Endothelial cell of umbilical vein (primary cell): ENCODE measurements around the gene ZNRF3. TPM values are rescaled to one million over a fixed set of nuclear protein-coding genes. Genes with fewer than 3 reads are reported as not detected.

ENCODE experiments used
- BruUV-seq: library from RNA; stranded (reverse); fragments of 400-500 nt; replicated peaks from 2 replicates; lab custom pipeline; 2021; lab: Mats Ljungman, UMichigan
- CTCF ChIA-PET: fragments of 300-600, 350-600 bp; sonication (Branson Sonifier 250); formaldehyde crosslinking; loops from one replicate; lab custom pipeline; 2021; ENCODE audit warnings: antibody characterized with exemption, inconsistent platforms; lab: Charles Lee
- POLR2A ChIA-PET: fragments of 300-600, 350-600 bp; sonication (Branson Sonifier 250); formaldehyde crosslinking; loops from one replicate; lab custom pipeline; 2021; ENCODE audit warnings: antibody characterized with exemption, inconsistent platforms; lab: Charles Lee
- DNase-seq: peaks from one replicate; pipeline ENCODE4 v3.0.0-alpha.2; 2011; ENCODE audit warnings: low read depth, low spot score
- FAIRE-seq: peaks from 2 replicates; lab custom pipeline; 2011; peaks lifted over from hg19 to GRCh38; lab: Jason Lieb, UNC
- H2AFZ ChIP-seq: 2 replicates; pipeline ENCODE4 v1.6.0; 2012; ENCODE audit warnings: low read depth, low read length, control low read depth, inconsistent platforms
- H3K27ac ChIP-seq: 2 replicates; pipeline ENCODE4 v1.5.1; 2011; ENCODE audit warnings: low read depth, mild to moderate bottlenecking, control low read depth, low read length, moderate library complexity; ENCODE audit not compliant: insufficient read depth
- H3K27me3 ChIP-seq, 2 experiments: 2 replicates each; pipeline versions ENCODE4 v1.6.0 to v1.6.1; 2011; ENCODE audit warnings: low read length in 2 of 2, mixed read lengths in 1 of 2; ENCODE audit not compliant: control insufficient read depth in 2 of 2, insufficient read depth in 2 of 2
- H3K36me3 ChIP-seq, 2 experiments: 2 replicates in 1 of 2; 3 replicates in 1 of 2; pipeline ENCODE4 v1.5.1; 2011; ENCODE audit warnings: low read length in 2 of 2, mild to moderate bottlenecking in 1 of 2, moderate library complexity in 1 of 2; ENCODE audit not compliant: control insufficient read depth in 2 of 2, insufficient read depth in 2 of 2; ENCODE audit errors: extremely low read depth in 1 of 2
- H3K4me1 ChIP-seq: 3 replicates; pipeline ENCODE4 v1.5.1; 2011; ENCODE audit warnings: mild to moderate bottlenecking, low read length; ENCODE audit not compliant: control insufficient read depth, insufficient read depth; ENCODE audit errors: extremely low read depth
- H3K4me2 ChIP-seq: 2 replicates; pipeline ENCODE4 v1.6.1; 2011; ENCODE audit warnings: low read length, control low read depth, mixed read lengths; ENCODE audit not compliant: insufficient read depth
- H3K4me3 ChIP-seq, 3 experiments: fragments of 200-600 bp in 1 of 3; sonication (generic), shearing (Covaris generic) in 1 of 3; replicated peaks in 1 of 3; 2 replicates each; pipeline ENCODE4 v1.5.1; 2011 to 2016; ENCODE audit warnings: control low read depth in 3 of 3, low read length in 3 of 3, mild to moderate bottlenecking in 2 of 3, inconsistent platforms in 1 of 3, low read depth in 1 of 3, moderate library complexity in 1 of 3; ENCODE audit not compliant: insufficient read depth in 1 of 3
- H3K79me2 ChIP-seq: 2 replicates; pipeline ENCODE4 v1.6.0; 2012; ENCODE audit warnings: low read length, inconsistent platforms; ENCODE audit not compliant: control insufficient read depth, insufficient read depth
- H3K9ac ChIP-seq: replicated peaks from 2 replicates; pipeline ENCODE3; 2011; ENCODE audit warnings: low read length, control low read depth; ENCODE audit not compliant: insufficient read depth; ENCODE audit errors: extremely low read depth
- H3K9me1 ChIP-seq: replicated peaks from 3 replicates; pipeline ENCODE4 v1.6.0; 2011; ENCODE audit warnings: mild to moderate bottlenecking, low read length; ENCODE audit not compliant: control insufficient read depth, insufficient read depth; ENCODE audit errors: extremely low read depth
- H3K9me3 ChIP-seq: replicated peaks from 2 replicates; pipeline ENCODE4 v1.5.1; 2012; ENCODE audit warnings: low read length, inconsistent platforms; ENCODE audit not compliant: control insufficient read depth, insufficient read depth
- H4K20me1 ChIP-seq: replicated peaks from 2 replicates; pipeline ENCODE3; 2011; ENCODE audit warnings: mild to moderate bottlenecking, low read length; ENCODE audit not compliant: control insufficient read depth, insufficient read depth; ENCODE audit errors: extremely low read depth
- CTCF ChIP-seq, 2 donors: IDR thresholded peaks; 1 replicate in 1 of 2; 2 replicates in 1 of 2; pipeline ENCODE4 v1.5.1; 2011; ENCODE audit warnings: low read length in 2 of 2, mild to moderate bottlenecking in 2 of 2, moderate library complexity in 2 of 2, control low read depth in 1 of 2, inconsistent platforms in 1 of 2, low read depth in 1 of 2; ENCODE audit not compliant: insufficient read depth in 1 of 2; ENCODE audit errors: extremely low read depth in 1 of 2
- EZH2 ChIP-seq: IDR thresholded peaks from 2 replicates; pipeline ENCODE4 v1.6.1; 2012; ENCODE audit warnings: borderline replicate concordance, low read depth, mild to moderate bottlenecking, moderate library complexity, low read length, inconsistent platforms; ENCODE audit not compliant: severe bottlenecking
- FOS ChIP-seq: IDR thresholded peaks from 2 replicates; pipeline ENCODE4 v1.6.1; 2011; ENCODE audit warnings: mild to moderate bottlenecking, low read length, moderate library complexity, borderline replicate concordance; ENCODE audit not compliant: insufficient read depth
- GATA2 ChIP-seq: IDR thresholded peaks from 2 replicates; pipeline ENCODE4 v1.7.0; 2011; ENCODE audit warnings: low read depth, mild to moderate bottlenecking, moderate library complexity, mixed read lengths, low read length; ENCODE audit not compliant: insufficient read length, insufficient read depth
- JUN ChIP-seq: IDR thresholded peaks from 2 replicates; pipeline ENCODE4 v1.6.1; 2011; ENCODE audit warnings: borderline replicate concordance, low read depth; ENCODE audit not compliant: insufficient read length, insufficient read depth
- MAX ChIP-seq: IDR thresholded peaks from 2 replicates; pipeline ENCODE4 v1.6.1; 2011; ENCODE audit not compliant: insufficient read depth, insufficient read length
- MYC ChIP-seq: IDR thresholded peaks from one replicate; pipeline ENCODE4 v1.6.1; 2011; ENCODE audit warnings: mild to moderate bottlenecking, low read depth, low read length
- POLR2A ChIP-seq: IDR thresholded peaks from 2 replicates; pipeline ENCODE4 v1.6.1; 2012; ENCODE audit warnings: low read depth, mild to moderate bottlenecking, control low read depth, low read length
- POLR2AphosphoS5 ChIP-seq: IDR thresholded peaks from 2 replicates; pipeline ENCODE4 v1.6.1; 2012; ENCODE audit warnings: low read depth, mild to moderate bottlenecking, control low read depth, low read length, moderate library complexity; ENCODE audit not compliant: insufficient read depth
- dilution Hi-C: fragments of 300-500 bp; cut with MboI; formaldehyde crosslinking; loops from one replicate; pipeline ENCODE4 v1.15.0; 2019; ENCODE audit warnings: low sequenced_read_pairs; ENCODE audit not compliant: extremely low pct_ligation_motif_present
- intact Hi-C: fragments of 100-400 bp; cut with micrococcal nuclease; formaldehyde crosslinking; loops from one replicate; pipeline ENCODE4 v1.10.0; 2022
- polyA plus RNA-seq, 4 experiments: library from polyadenylated mRNA; depleted of rRNA in 3 of 4; stranded (reverse) in 3 of 4; unstranded in 1 of 4; fragments of >200 nt; gene quantifications; 2 replicates each; pipeline versions ENCODE4 v1.2.1 to v1.2.3, GENCODE V29; 2011 to 2012; ENCODE audit warnings: missing spikeins in 1 of 4
- total RNA-seq: library from RNA; stranded (reverse); gene quantifications from 2 replicates; pipeline ENCODE4 v1.2.3, GENCODE V29; 2021

Gene ZNRF3
- total and polyA plus RNA-seq, 2 donors (not counting 3 experiments of a cell fraction or from before 2014, with no cell fraction given), result 2.7 to 5.2 TPM

- no peak for FAIRE-seq
- CTCF ChIA-PET, result interaction anchor here (1.5 to 3.8 kb wide), 3 partner anchors 12 to 126 kb away, joined by 3 to 21 read pairs (median 5); no protein-coding TSS in a partner anchor
These were observed 145.1 kb downstream of the ZNRF3 start for GRCh38 chr22:29028468-29028867.

More at GRCh38 chr22:29028468-29028867, 145.1 kb downstream of the ZNRF3 start:
- DNase-seq, result no peak
- Histone ChIP-seq H3K4me1 (peaks cover 36% of the 10 kb centered on the region), H4K20me1 (no peaks in the 10 kb centered on the region), H3K4me2 (no peak overlapping the region), H3K27ac (no peak overlapping the region), H2AFZ (no peak overlapping the region), H3K9ac (no peak overlapping the region), H3K79me2 (no peaks in the 10 kb centered on the region), H3K9me3 (no peaks in the 10 kb centered on the region), H3K27me3 (no peaks in the 10 kb centered on the region), H3K9me1 (no peaks in the 10 kb centered on the region), H3K36me3 (no peaks in the 10 kb centered on the region), H3K4me3 (no peak overlapping the region)
- POLR2A ChIA-PET, result no interaction called here
- no peak for TF ChIP-seq MYC
- TF ChIP-seq POLR2A, result no peak
- no peak for TF ChIP-seq FOS
- no peak for TF ChIP-seq EZH2
- TF ChIP-seq CTCF (IDR thresholded peaks at IDR 0.05; ENCODE audit: extremely low read depth in 1 of 2, insufficient read depth in 1 of 2, low read depth in 1 of 2, low read length in 2 of 2), result no peak
- TF ChIP-seq POLR2AphosphoS5, result no peak
- no peak for TF ChIP-seq JUN
- TF ChIP-seq MAX, result no peak
- TF ChIP-seq GATA2, result no peak
- dilution Hi-C loops (no loop called here), intact Hi-C loops (no loop called here)
- BruUV-seq, result no TSS peak
